Smooth muscle cell (in vitro differentiated cells): ENCODE data around the gene HJURP. TPM values are rescaled to one million over a fixed set of nuclear protein-coding genes. Genes with fewer than 3 reads are reported as not detected.

Experiments
- DNase-seq: peaks from one replicate; lab custom pipeline; 2025; ENCODE audit not compliant: unreplicated experiment; lab: John Stamatoyannopoulos, UW
- H2AFZ ChIP-seq: fragments of 200-600 bp; sonication (generic); 2 replicates; pipeline ENCODE4 v1.6.0; 2016; ENCODE audit warnings: antibody characterized with exemption, low read depth, mild to moderate bottlenecking
- H3F3A ChIP-seq: fragments of 200-600 bp; sonication (generic); 2 replicates; pipeline ENCODE4 v1.6.0; 2017; ENCODE audit warnings: antibody characterized with exemption, low read depth
- H3K27ac ChIP-seq: fragments of 200-600 bp; sonication (generic); 2 replicates; pipeline ENCODE4 v1.5.1; 2016; ENCODE audit warnings: low read depth, mild to moderate bottlenecking
- H3K27me3 ChIP-seq: fragments of 200-600 bp; sonication (generic); 2 replicates; pipeline ENCODE4 v1.6.1; 2016; ENCODE audit warnings: low read depth, mild to moderate bottlenecking
- H3K36me3 ChIP-seq: fragments of 200-600 bp; sonication (generic); 2 replicates; pipeline ENCODE4 v1.5.1; 2016; ENCODE audit warnings: low read depth
- H3K4me1 ChIP-seq: fragments of 200-600 bp; sonication (generic); 2 replicates; pipeline ENCODE4 v1.5.1; 2016; ENCODE audit warnings: low read depth
- H3K4me2 ChIP-seq: fragments of 200-600 bp; sonication (generic); 2 replicates; pipeline ENCODE4 v1.6.0; 2016; ENCODE audit warnings: mild to moderate bottlenecking
- H3K4me3 ChIP-seq: fragments of 200-600 bp; sonication (generic); 2 replicates; pipeline ENCODE4 v1.5.1; 2016; ENCODE audit warnings: mild to moderate bottlenecking
- H3K79me2 ChIP-seq: fragments of 200-600 bp; sonication (generic); 2 replicates; pipeline ENCODE4 v1.6.0; 2016; ENCODE audit warnings: low read depth, mild to moderate bottlenecking
- H3K9ac ChIP-seq: fragments of 200-600 bp; sonication (generic); 2 replicates; pipeline ENCODE4 v1.6.0; 2016; ENCODE audit warnings: low read depth
- H3K9me3 ChIP-seq: fragments of 200-600 bp; sonication (generic); replicated peaks from 2 replicates; pipeline ENCODE4 v1.5.1; 2016; ENCODE audit warnings: low read depth
- H4K20me1 ChIP-seq: fragments of 200-600 bp; sonication (generic); 2 replicates; pipeline ENCODE4 v1.6.0; 2016; ENCODE audit warnings: low read depth
- CTCF ChIP-seq: fragments of 200-600 bp; sonication (generic); IDR thresholded peaks from 2 replicates; pipeline ENCODE4 v1.5.1; 2017; ENCODE audit warnings: borderline replicate concordance, mild to moderate bottlenecking, antibody characterized with exemption; ENCODE audit not compliant: insufficient read depth, poor library complexity, severe bottlenecking
- WGBS: methylation state at CpG from one replicate; pipeline ENCODE4 v1.1.7; 2016; ENCODE audit warnings: low lambda C conversion rate; 5-methylcytosine and 5-hydroxymethylcytosine counted together
- polyA plus RNA-seq: library from polyadenylated mRNA; unstranded; fragments of >200 nt; fragmentation: Nextera tagmentation; extraction: Ambion mirVana; gene quantifications from 2 replicates; pipeline ENCODE4 v1.2.1, GENCODE V29; 2016
- total RNA-seq: library from RNA; depleted of rRNA; stranded (reverse); fragments of >200 nt; gene quantifications from 2 replicates; pipeline ENCODE4 v1.2.3, GENCODE V29; 2014

Gene HJURP
- total and polyA plus RNA-seq, 2 experiments from 2014 or later, result 7.9 to 19.5 TPM

- WGBS, result 90% methylated on average over 9 of the region's 9 CpGs
- no peaks in the 10 kb centered on the region for H3K79me2 ChIP-seq
- no peak overlapping the region for H3K27ac ChIP-seq
- no peak for DNase-seq
- H3K9ac ChIP-seq, result no peak overlapping the region
- H2AFZ ChIP-seq, result no peak overlapping the region
- H3K4me1 ChIP-seq, result no peaks in the 10 kb centered on the region
- no peak overlapping the region for H3K4me3 ChIP-seq
- H3K9me3 ChIP-seq, result no peaks in the 10 kb centered on the region
- no peak overlapping the region for H3K4me2 ChIP-seq
- no peaks in the 10 kb centered on the region for H3F3A ChIP-seq
- no peaks in the 10 kb centered on the region for H3K36me3 ChIP-seq
- H4K20me1 ChIP-seq, result no peaks in the 10 kb centered on the region
- no peak for TF ChIP-seq CTCF
- no peaks in the 10 kb centered on the region for H3K27me3 ChIP-seq
Measured at GRCh38 chr2:233791883-233792329, 62.4 kb downstream of the HJURP start.

- Histone ChIP-seq H4K20me1 (no peaks in the 10 kb centered on the region), H3F3A (no peaks in the 10 kb centered on the region), H3K4me1 (no peaks in the 10 kb centered on the region), H3K9me3 (no peaks in the 10 kb centered on the region), H3K4me2 (no peak overlapping the region), H2AFZ (no peak overlapping the region), H3K27ac (no peak overlapping the region), H3K36me3 (no peaks in the 10 kb centered on the region), H3K27me3 (no peaks in the 10 kb centered on the region), H3K79me2 (no peaks in the 10 kb centered on the region), H3K9ac (no peak overlapping the region), H3K4me3 (no peak overlapping the region)
- DNase-seq, result no peak
- WGBS, result 92% methylated on average over 18 of the region's 18 CpGs
- TF ChIP-seq CTCF, result no peak
Measured at GRCh38 chr2:233791151-233791882, 63.0 kb downstream of the HJURP start.

- DNase-seq, result no peak
- H2AFZ ChIP-seq, result no peak overlapping the region
- no peaks in the 10 kb centered on the region for H3K9me3 ChIP-seq
- H3K36me3 ChIP-seq, result no peaks in the 10 kb centered on the region
- no peak overlapping the region for H3K4me3 ChIP-seq
- H3K4me2 ChIP-seq, result no peak overlapping the region
- H4K20me1 ChIP-seq, result no peaks in the 10 kb centered on the region
- no peaks in the 10 kb centered on the region for H3K79me2 ChIP-seq
- no peak overlapping the region for H3K27ac ChIP-seq
- no peaks in the 10 kb centered on the region for H3K4me1 ChIP-seq
- H3F3A ChIP-seq, result no peaks in the 10 kb centered on the region
- WGBS, result 89% methylated on average over 7 of the region's 7 CpGs
- no peak overlapping the region for H3K9ac ChIP-seq
- TF ChIP-seq CTCF, result no peak
- no peaks in the 10 kb centered on the region for H3K27me3 ChIP-seq
Measured at GRCh38 chr2:233789554-233789953, 64.8 kb downstream of the HJURP start.

Other genes starting within 250 kb of the HJURP start
- not detected in 2 replicates for gene UGT1A8, start 236.9 kb downstream of the HJURP start, total RNA-seq
- not detected in 2 replicates for gene UGT1A8, start 236.9 kb downstream of the HJURP start, polyA plus RNA-seq
- not detected in 2 replicates for gene UGT1A10, start 218.1 kb downstream of the HJURP start, total RNA-seq
- not detected in 2 replicates for gene UGT1A10, start 218.1 kb downstream of the HJURP start, polyA plus RNA-seq
- not detected in 2 replicates for gene UGT1A9, start 182.6 kb downstream of the HJURP start, total RNA-seq
- not detected in 2 replicates for gene UGT1A9, start 182.6 kb downstream of the HJURP start, polyA plus RNA-seq
- not detected in 2 replicates for gene UGT1A7, start 172.6 kb downstream of the HJURP start, total RNA-seq
- not detected in 2 replicates for gene UGT1A7, start 172.6 kb downstream of the HJURP start, polyA plus RNA-seq
- 0.63 TPM in 1 of 2 replicates, not detected in the other for gene UGT1A6, start 161.6 kb downstream of the HJURP start, total RNA-seq
- not detected in 2 replicates for gene UGT1A6, start 161.6 kb downstream of the HJURP start, polyA plus RNA-seq
- gene UGT1A5, start 141.6 kb downstream of the HJURP start, total RNA-seq, result not detected in 2 replicates
- gene UGT1A5, start 141.6 kb downstream of the HJURP start, polyA plus RNA-seq, result not detected in 2 replicates
- gene UGT1A4, start 135.8 kb downstream of the HJURP start, total RNA-seq, result not detected in 2 replicates
- not detected in 2 replicates for gene UGT1A4, start 135.8 kb downstream of the HJURP start, polyA plus RNA-seq
- gene UGT1A3, start 125.5 kb downstream of the HJURP start, total RNA-seq, result not detected in 2 replicates
- gene UGT1A3, start 125.5 kb downstream of the HJURP start, polyA plus RNA-seq, result not detected in 2 replicates
- gene UGT1A1, start 94.3 kb downstream of the HJURP start, total RNA-seq, result not detected in 2 replicates
- not detected in 2 replicates for gene UGT1A1, start 94.3 kb downstream of the HJURP start, polyA plus RNA-seq
- gene MROH2A, start 76.2 kb downstream of the HJURP start, total RNA-seq, result not detected in 2 replicates
- gene MROH2A, start 76.2 kb downstream of the HJURP start, polyA plus RNA-seq, result not detected in 2 replicates
- gene TRPM8, start 62.8 kb upstream of the HJURP start, total RNA-seq, result not detected in 2 replicates
- not detected in 2 replicates for gene TRPM8, start 62.8 kb upstream of the HJURP start, polyA plus RNA-seq
- not detected in 2 replicates for gene SPP2, start 196.2 kb upstream of the HJURP start, total RNA-seq
- gene SPP2, start 196.2 kb upstream of the HJURP start, polyA plus RNA-seq, result not detected in 2 replicates